ENCODE results near the gene POLR1D. TPM values are rescaled to one million over a fixed set of nuclear protein-coding genes. Genes with fewer than 3 reads are reported as not detected.

The POLR1D gene
- total RNA-seq, 2 donors from 2014 or later, result 114 to 183 TPM

DNA sequence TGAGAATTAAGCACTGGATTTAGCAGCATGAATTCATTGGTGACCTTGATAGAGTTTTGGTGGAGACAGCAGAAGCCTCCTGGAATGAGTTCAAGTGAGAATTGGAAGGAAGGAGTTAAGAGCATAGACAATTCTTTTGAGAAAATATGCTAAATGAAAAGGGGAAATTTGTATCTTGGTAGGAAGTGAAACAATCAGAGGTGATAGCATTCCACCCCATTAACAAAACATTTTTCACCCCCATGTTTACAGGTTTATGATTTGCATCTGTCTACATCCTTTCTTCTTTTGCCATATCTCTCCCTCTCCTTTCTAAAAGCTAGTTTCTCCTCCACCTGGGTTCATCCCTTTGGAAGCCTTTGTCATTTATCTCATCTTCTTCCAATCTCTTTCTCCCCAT, 28.8 kb upstream of the POLR1D start:
- Histone ChIP-seq H3K27ac (no peak overlapping the region), H3K27me3 (replicated peaks; ENCODE audit: insufficient read depth) (no peaks in the 10 kb centered on the region), H3K4me3 (no peak overlapping the region), H3K36me3 (no peaks in the 10 kb centered on the region), H3K4me1 (replicated peaks) (no peaks in the 10 kb centered on the region), H3K9me3 (no peaks in the 10 kb centered on the region)
- intact Hi-C loops (cut with DNase I), result no loop called here
- TF ChIP-seq POLR2AphosphoS5 (IDR thresholded peaks at IDR 0.05) (no peak), POLR2A (IDR thresholded peaks at IDR 0.05) (no peak)
- TF ChIP-seq, protein P1, sequence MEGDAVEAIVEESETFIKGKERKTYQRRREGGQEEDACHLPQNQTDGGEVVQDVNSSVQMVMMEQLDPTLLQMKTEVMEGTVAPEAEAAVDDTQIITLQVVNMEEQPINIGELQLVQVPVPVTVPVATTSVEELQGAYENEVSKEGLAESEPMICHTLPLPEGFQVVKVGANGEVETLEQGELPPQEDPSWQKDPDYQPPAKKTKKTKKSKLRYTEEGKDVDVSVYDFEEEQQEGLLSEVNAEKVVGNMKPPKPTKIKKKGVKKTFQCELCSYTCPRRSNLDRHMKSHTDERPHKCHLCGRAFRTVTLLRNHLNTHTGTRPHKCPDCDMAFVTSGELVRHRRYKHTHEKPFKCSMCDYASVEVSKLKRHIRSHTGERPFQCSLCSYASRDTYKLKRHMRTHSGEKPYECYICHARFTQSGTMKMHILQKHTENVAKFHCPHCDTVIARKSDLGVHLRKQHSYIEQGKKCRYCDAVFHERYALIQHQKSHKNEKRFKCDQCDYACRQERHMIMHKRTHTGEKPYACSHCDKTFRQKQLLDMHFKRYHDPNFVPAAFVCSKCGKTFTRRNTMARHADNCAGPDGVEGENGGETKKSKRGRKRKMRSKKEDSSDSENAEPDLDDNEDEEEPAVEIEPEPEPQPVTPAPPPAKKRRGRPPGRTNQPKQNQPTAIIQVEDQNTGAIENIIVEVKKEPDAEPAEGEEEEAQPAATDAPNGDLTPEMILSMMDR (IDR thresholded peaks at IDR 0.05), result no peak
- no peak for DNase-seq (ENCODE audit: low spot score)

- Histone ChIP-seq H3K9me3 (no peaks in the 10 kb centered on the region), H3K27me3 (replicated peaks; ENCODE audit: insufficient read depth) (no peaks in the 10 kb centered on the region), H3K27ac (no peak overlapping the region), H3K4me3 (no peak overlapping the region), H3K36me3 (no peaks in the 10 kb centered on the region), H3K4me1 (replicated peaks) (no peaks in the 10 kb centered on the region)
- intact Hi-C loops (cut with DNase I), result no loop called here
- WGBS, result 79% methylated on average over 3 of the region's 3 CpGs
- TF ChIP-seq, protein P1 (IDR thresholded peaks at IDR 0.05), result no peak
- TF ChIP-seq POLR2A (IDR thresholded peaks at IDR 0.05) (no peak), POLR2AphosphoS5 (IDR thresholded peaks at IDR 0.05) (no peak)
- no peak for DNase-seq (ENCODE audit: low spot score)
Measured at GRCh38 chr13:27593267-27593666, 28.4 kb upstream of the POLR1D start.

GRCh38 chr13:27595055-27595811, 26.5 kb upstream of the POLR1D start:
- no peaks in the 10 kb centered on the region for H3K36me3 ChIP-seq
- no peaks in the 10 kb centered on the region for H3K4me1 ChIP-seq (replicated peaks)
- DNase-seq (ENCODE audit: low spot score), result no peak
- no peak overlapping the region for H3K27ac ChIP-seq
- H3K9me3 ChIP-seq, result no peaks in the 10 kb centered on the region
- TF ChIP-seq, protein P1 (IDR thresholded peaks at IDR 0.05), result no peak
- H3K4me3 ChIP-seq, result no peak overlapping the region
- 87% methylated on average over 2 of the region's 2 CpGs for WGBS
- no peaks in the 10 kb centered on the region for H3K27me3 ChIP-seq (replicated peaks; ENCODE audit: insufficient read depth)
- intact Hi-C loops (cut with DNase I), result no loop called here

DNA sequence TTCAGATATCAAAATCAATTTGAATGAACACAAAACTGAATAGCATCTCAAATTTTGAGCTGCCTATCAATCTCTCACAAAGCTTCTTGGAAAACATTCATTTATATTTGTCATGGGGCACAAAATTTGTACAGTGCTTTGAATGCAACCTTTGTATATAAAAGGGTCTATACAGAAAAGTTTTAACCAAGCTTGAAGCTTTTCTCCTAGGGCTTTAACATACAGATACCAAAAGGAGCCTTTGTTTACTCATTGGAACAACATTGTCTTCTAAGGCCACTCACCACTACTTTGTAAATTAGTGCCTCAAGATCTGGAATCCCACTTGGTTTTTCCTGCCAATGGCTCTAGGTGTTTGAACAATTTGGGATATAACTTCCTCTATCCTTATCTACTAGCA, 22.6 kb upstream of the POLR1D start:
- no peaks in the 10 kb centered on the region for H3K36me3 ChIP-seq
- no peak for DNase-seq (ENCODE audit: low spot score)
- H3K27ac ChIP-seq, result no peak overlapping the region
- no peaks in the 10 kb centered on the region for H3K9me3 ChIP-seq
- no peaks in the 10 kb centered on the region for H3K27me3 ChIP-seq (replicated peaks; ENCODE audit: insufficient read depth)
- H3K4me1 ChIP-seq (replicated peaks), result no peaks in the 10 kb centered on the region
- no peak for TF ChIP-seq POLR2AphosphoS5 (IDR thresholded peaks at IDR 0.05)
- TF ChIP-seq POLR2A (IDR thresholded peaks at IDR 0.05), result no peak
- TF ChIP-seq, protein P1 (IDR thresholded peaks at IDR 0.05), result no peak
- intact Hi-C loops (cut with DNase I), result no loop called here
- H3K4me3 ChIP-seq, result no peak overlapping the region

DNA sequence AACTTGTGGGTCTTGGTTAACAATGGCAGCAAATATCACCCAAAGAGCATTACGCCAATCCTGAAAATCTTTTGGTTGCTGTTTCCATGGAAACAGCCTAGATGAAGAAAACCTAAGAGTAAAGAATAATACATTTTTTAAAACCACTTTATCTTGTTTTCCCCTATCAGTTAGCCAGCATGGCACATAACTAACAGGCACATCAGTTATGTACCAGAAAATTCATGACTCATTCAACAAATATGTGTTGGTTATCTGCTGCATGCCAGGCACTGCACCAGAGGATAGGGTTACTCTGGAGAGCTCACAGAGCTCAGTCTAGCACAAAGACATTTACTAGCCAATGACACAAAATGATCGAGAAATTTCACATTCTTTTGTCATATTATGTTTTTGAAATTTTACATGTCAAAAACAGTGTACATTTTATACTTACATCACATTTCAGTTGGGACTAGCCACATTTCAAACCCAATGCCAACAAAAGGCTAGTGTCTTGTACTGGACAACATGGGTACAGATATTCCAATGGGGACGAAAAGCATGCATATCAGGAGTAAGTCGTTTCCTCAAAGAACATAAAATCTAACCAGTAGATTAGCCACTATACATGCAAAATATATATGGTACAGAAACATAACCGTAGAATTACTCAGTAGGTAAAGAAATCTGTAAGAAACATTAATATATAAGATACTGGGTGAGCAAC, 21.7 kb upstream of the POLR1D start:
- H3K4me3 ChIP-seq, result no peak overlapping the region
- DNase-seq (ENCODE audit: low spot score), result no peak
- WGBS, result 75% methylated on average over 5 of the region's 5 CpGs
- H3K27ac ChIP-seq, result no peak overlapping the region
- no peaks in the 10 kb centered on the region for H3K36me3 ChIP-seq
- H3K4me1 ChIP-seq (replicated peaks), result no peaks in the 10 kb centered on the region
- intact Hi-C loops (cut with DNase I), result no loop called here
- TF ChIP-seq POLR2AphosphoS5 (IDR thresholded peaks at IDR 0.05) (peak; percentile 23), POLR2A (IDR thresholded peaks at IDR 0.05) (no peak)
- no peaks in the 10 kb centered on the region for H3K27me3 ChIP-seq (replicated peaks; ENCODE audit: insufficient read depth)
- no peaks in the 10 kb centered on the region for H3K9me3 ChIP-seq

Measured in prostate gland (tissue), 2 donors.